ENCODE results near the gene PADI6. TPM values are rescaled to one million over a fixed set of nuclear protein-coding genes. Genes with fewer than 3 reads are reported as not detected.

The PADI6 gene
- total and polyA plus RNA-seq, 2 of the 8 experiments (the other 6 are each of a cell fraction or from before 2014, with no cell fraction given): not detected

DNA sequence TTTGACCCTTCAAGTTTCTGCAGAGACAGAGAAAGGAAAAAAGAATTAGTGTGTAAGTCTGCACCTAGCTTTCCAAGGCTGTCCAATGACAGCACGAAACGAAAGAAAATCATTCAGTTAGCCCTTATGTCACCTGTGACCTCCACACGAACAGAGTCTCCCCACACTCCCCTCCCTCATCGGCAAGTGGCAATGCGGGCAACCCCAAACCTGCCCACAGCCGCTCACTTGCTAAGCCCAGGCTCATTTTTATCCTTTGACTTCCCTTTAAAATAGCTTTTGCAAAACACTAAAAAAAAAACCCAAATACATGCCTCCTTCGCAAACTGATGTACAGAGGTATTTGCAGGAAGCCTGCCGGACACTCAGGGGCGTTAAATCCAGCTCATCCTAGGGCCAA, 57.2 kb downstream of the PADI6 start (continued):
- TF ChIP-seq SIRT6 (IDR thresholded peaks at IDR 0.05; ENCODE audit: low read length) (no peak), TAF7 (optimal IDR thresholded peaks at IDR 0.05; ENCODE audit: borderline replicate concordance, low read depth, low read length) (no peak)
